K562 (cell line): ENCODE measurements around the gene MSL3. TPM values are rescaled to one million over a fixed set of nuclear protein-coding genes. Genes with fewer than 3 reads are reported as not detected.
A peak's percentile ranks its signal among the peaks of the same experiment; 100 is the strongest.

Experiments
- ATAC-seq: fragments of 200-7000 bp; cut with Tn5 transposase; 3 replicates; pipeline ENCODE4 v1.9.1; 2020; ENCODE audit warnings: moderate library complexity
- BruUV-seq: library from RNA; stranded (reverse); fragments of 400-500 nt; replicated peaks from 2 replicates; lab custom pipeline; 2021; lab: Mats Ljungman, UMichigan
- CTCF ChIA-PET: fragments of 300-600 bp; formaldehyde crosslinking; extraction: SDS; loops from one replicate; lab custom pipeline; 2021; ENCODE audit warnings: low intra/inter-chr PET ratio; lab: Yijun Ruan, JAX
- POLR2A ChIA-PET: fragments of 300-600, 350-650 bp; sonication (Branson Sonifier 250); formaldehyde crosslinking; extraction: SDS; loops from one replicate; lab custom pipeline; 2021; ENCODE audit warnings: antibody characterized with exemption, inconsistent platforms; lab: Yijun Ruan, JAX
- DNase-seq, 4 experiments: peaks; one replicate each; pipeline versions ENCODE4 v3.0.0 to v3.0.0-alpha.2; 2011 to 2018; ENCODE audit warnings: low spot score in 3 of 4, mixed read lengths in 3 of 4; ENCODE audit errors: extremely low read depth in 1 of 4
- FAIRE-seq: peaks from 2 replicates; lab custom pipeline; 2011; peaks lifted over from hg19 to GRCh38; lab: Jason Lieb, UNC
- H2AFZ ChIP-seq: 2 replicates; pipeline ENCODE4 v1.6.0; 2011; ENCODE audit warnings: low read depth, low read length, control low read depth, inconsistent platforms
- H3K27ac ChIP-seq: fragments of 200-600 bp; 3 replicates; pipeline ENCODE4 v1.8.0; 2011; ENCODE audit warnings: low read depth, mild to moderate bottlenecking, control low read depth, inconsistent platforms, low read length, moderate library complexity, mixed read lengths; ENCODE audit errors: extremely low read depth
- H3K27me3 ChIP-seq, 2 experiments: fragments of 300-600 bp in 1 of 2; 2 replicates in 1 of 2; 3 replicates in 1 of 2; pipeline versions ENCODE4 v1.6.0 to v1.8.0; 2011; ENCODE audit warnings: inconsistent platforms in 2 of 2, low read length in 2 of 2, mild to moderate bottlenecking in 1 of 2, mixed read lengths in 1 of 2, moderate library complexity in 1 of 2; ENCODE audit not compliant: control insufficient read depth in 2 of 2, insufficient read depth in 2 of 2
- H3K36me3 ChIP-seq: fragments of 300-600 bp; 3 replicates; pipeline ENCODE4 v1.8.0; 2011; ENCODE audit warnings: mild to moderate bottlenecking, low read length, inconsistent platforms; ENCODE audit not compliant: control insufficient read depth, insufficient read depth
- H3K4me1 ChIP-seq, 2 experiments: fragments of 200-600 bp in 1 of 2; replicated peaks in 1 of 2; 2 replicates in 1 of 2; 3 replicates in 1 of 2; pipeline versions ENCODE4 v1.5.1 to v1.8.0; 2011; ENCODE audit warnings: inconsistent platforms in 2 of 2, low read length in 2 of 2, mild to moderate bottlenecking in 1 of 2, mixed read lengths in 1 of 2, moderate library complexity in 1 of 2; ENCODE audit not compliant: control insufficient read depth in 2 of 2, insufficient read depth in 2 of 2
- H3K4me2 ChIP-seq: 2 replicates; pipeline ENCODE4 v1.6.1; 2011; ENCODE audit warnings: low read length, control low read depth, inconsistent platforms, mixed read lengths; ENCODE audit not compliant: insufficient read depth
- H3K4me3 ChIP-seq: fragments of 200-600 bp; sonication (generic), shearing (Covaris generic); 2 replicates; pipeline ENCODE4 v1.5.1; 2016; ENCODE audit warnings: control low read depth, inconsistent platforms
- H3K79me2 ChIP-seq: fragments of 200-600 bp; 3 replicates; pipeline ENCODE4 v1.8.0; 2011; ENCODE audit warnings: low read length, inconsistent platforms; ENCODE audit not compliant: control insufficient read depth, insufficient read depth
- H3K9ac ChIP-seq, 2 experiments: 2 replicates each; pipeline versions ENCODE4 v1.6.0 to v1.6.1; 2011; ENCODE audit warnings: low read depth in 2 of 2, low read length in 2 of 2, control low read depth in 1 of 2, inconsistent platforms in 1 of 2, mild to moderate bottlenecking in 1 of 2, mixed read lengths in 1 of 2; ENCODE audit not compliant: insufficient read depth in 1 of 2
- H3K9me1 ChIP-seq: one replicate; pipeline ENCODE4 v1.6.0; 2011; ENCODE audit warnings: inconsistent platforms, mild to moderate bottlenecking, low read length, moderate library complexity; ENCODE audit not compliant: control insufficient read depth, insufficient read depth
- H3K9me3 ChIP-seq: replicated peaks from 2 replicates; pipeline ENCODE4 v1.5.1; 2011; ENCODE audit warnings: low read depth, low read length, inconsistent platforms; ENCODE audit not compliant: control insufficient read depth, insufficient read depth
- H4K20me1 ChIP-seq: replicated peaks from 2 replicates; pipeline ENCODE4 v1.6.1; 2011; ENCODE audit warnings: low read length, inconsistent platforms, mixed read lengths; ENCODE audit not compliant: control insufficient read depth, insufficient read depth
- HDAC2 ChIP-seq: fragments of 450-650 bp; IDR thresholded peaks from 2 replicates; pipeline ENCODE4 v1.6.1; 2016; ENCODE audit warnings: mild to moderate bottlenecking
- NONO ChIP-seq, 2 experiments: fragments of 200-400 bp in 1 of 2; fragments of 450-650 bp in 1 of 2; formaldehyde crosslinking in 1 of 2; IDR thresholded peaks; 2 replicates each; pipeline ENCODE4 v1.6.1; 2017; ENCODE audit warnings: low read depth in 2 of 2, mild to moderate bottlenecking in 2 of 2, moderate library complexity in 2 of 2, low read length in 1 of 2
- ZNF431 ChIP-seq: sonication (generic); formaldehyde crosslinking; IDR thresholded peaks from 2 replicates; pipeline ENCODE4 v1.8.0; 2022; ENCODE audit warnings: mild to moderate bottlenecking, missing genetic modification reagents
- ZNF77 ChIP-seq: fragments of 250-450 bp; sonication (Bioruptor Pico); IDR thresholded peaks from 2 replicates; pipeline ENCODE4 v1.5.0; 2020
- WGBS: fragments of 100-300 bp; shearing (Covaris generic); methylation state at CpG from one replicate; pipeline ENCODE4 v1.1.6; 2016; ENCODE audit warnings: low coverage, mixed read lengths; ENCODE audit not compliant: insufficient coverage; ENCODE audit errors: missing lambda C conversion rate; 5-methylcytosine and 5-hydroxymethylcytosine counted together
- in situ Hi-C: fragments of 300-500 bp; cut with MboI; formaldehyde crosslinking; loops from 4 replicates; pipeline ENCODE4 v1.15.0; 2018; ENCODE audit warnings: inconsistent platforms, mixed read lengths
- intact Hi-C: fragments of 100-400 bp; cut with micrococcal nuclease; formaldehyde crosslinking; loops from 2 replicates; pipeline ENCODE4 v1.14.2; 2022
- polyA plus RNA-seq, 8 experiments: library from polyadenylated mRNA; depleted of rRNA in 4 of 8; stranded (reverse) in 5 of 8; unstranded in 3 of 8; fragments of >200 nt; fragmentation: Nextera tagmentation in 2 of 8; fragmentation: Illumina TruSeq in 1 of 8; extraction: Ambion mirVana in 2 of 8; extraction: Trizol in 1 of 8; gene quantifications; 2 replicates each; pipeline versions ENCODE4 v1.2.1 to v1.2.3, GENCODE V29; 2011 to 2014; ENCODE audit warnings: inconsistent platforms in 1 of 8, missing spikeins in 1 of 8
- total RNA-seq, 7 experiments: library from RNA; depleted of rRNA in 6 of 7; stranded (reverse); fragments of >200 nt in 6 of 7; fragmentation: Illumina TruSeq in 2 of 7; extraction: Trizol in 2 of 7; gene quantifications; 2 replicates each; pipeline versions ENCODE4 v1.2.1 to v1.2.3, GENCODE V29; 2011 to 2021; ENCODE audit warnings: low replicate concordance in 1 of 7
- TF ChIP-seq, protein P1 (sequence below): fragments of 250-450 bp; sonication (Bioruptor Pico); IDR thresholded peaks from 2 replicates; pipeline ENCODE4 v1.5.0; 2020; ENCODE audit warnings: mild to moderate bottlenecking
- TF ChIP-seq, protein P2 (sequence below): fragments of 450-650 bp; IDR thresholded peaks from 2 replicates; pipeline ENCODE4 v1.6.1; 2016

Gene MSL3
- total and polyA plus RNA-seq, 9 of the 15 experiments (the other 6 are each of a cell fraction or from before 2014, with no cell fraction given), result 21.3 to 39.9 (median 27.1) TPM

DNA sequence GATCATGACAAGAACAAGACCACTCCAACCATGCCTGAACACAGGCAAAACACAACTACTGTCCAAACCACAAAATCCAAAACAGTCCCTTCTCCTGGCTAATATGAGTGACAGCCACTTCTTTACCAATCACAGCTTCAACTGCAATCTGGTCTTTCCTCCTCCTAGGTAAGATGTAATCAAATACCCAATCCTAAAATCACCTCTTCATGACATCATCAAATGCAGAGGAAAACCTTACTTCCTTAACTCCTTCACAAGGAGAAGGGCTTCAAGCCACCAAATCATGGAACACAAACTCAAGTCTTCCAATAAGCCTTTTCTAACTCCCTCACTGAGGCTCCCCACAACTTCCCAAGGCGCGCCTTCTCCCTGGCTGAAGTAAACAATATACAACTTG lies 4.4 kb upstream of the MSL3 start:
- no peak overlapping the region for H3K4me2 ChIP-seq
- no peak overlapping the region for H3K27ac ChIP-seq
- ChIA-PET POLR2A (no interaction called here), CTCF (no interaction called here)
- ATAC-seq (no peak), DNase-seq (no peak), FAIRE-seq (no peak)
- intact Hi-C loops (no loop called here), in situ Hi-C loops (loop anchor here (25.0 kb wide), 2 partner anchors 366 to 1566 kb away; no protein-coding TSS in a partner anchor)
- TF ChIP-seq ZNF431 (CRISPR knock-in tag) (no peak), ZNF77 (CRISPR knock-in tag) (no peak), NONO (IDR thresholded peaks at IDR 0.05; ENCODE audit: low read depth in 2 of 2, low read length in 1 of 2) (no peak), HDAC2 (no peak)
- TF ChIP-seq, protein P1, sequence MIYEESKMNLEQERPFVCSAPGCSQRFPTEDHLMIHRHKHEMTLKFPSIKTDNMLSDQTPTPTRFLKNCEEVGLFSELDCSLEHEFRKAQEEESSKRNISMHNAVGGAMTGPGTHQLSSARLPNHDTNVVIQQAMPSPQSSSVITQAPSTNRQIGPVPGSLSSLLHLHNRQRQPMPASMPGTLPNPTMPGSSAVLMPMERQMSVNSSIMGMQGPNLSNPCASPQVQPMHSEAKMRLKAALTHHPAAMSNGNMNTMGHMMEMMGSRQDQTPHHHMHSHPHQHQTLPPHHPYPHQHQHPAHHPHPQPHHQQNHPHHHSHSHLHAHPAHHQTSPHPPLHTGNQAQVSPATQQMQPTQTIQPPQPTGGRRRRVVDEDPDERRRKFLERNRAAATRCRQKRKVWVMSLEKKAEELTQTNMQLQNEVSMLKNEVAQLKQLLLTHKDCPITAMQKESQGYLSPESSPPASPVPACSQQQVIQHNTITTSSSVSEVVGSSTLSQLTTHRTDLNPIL, result no peak
- TF ChIP-seq, protein P2, sequence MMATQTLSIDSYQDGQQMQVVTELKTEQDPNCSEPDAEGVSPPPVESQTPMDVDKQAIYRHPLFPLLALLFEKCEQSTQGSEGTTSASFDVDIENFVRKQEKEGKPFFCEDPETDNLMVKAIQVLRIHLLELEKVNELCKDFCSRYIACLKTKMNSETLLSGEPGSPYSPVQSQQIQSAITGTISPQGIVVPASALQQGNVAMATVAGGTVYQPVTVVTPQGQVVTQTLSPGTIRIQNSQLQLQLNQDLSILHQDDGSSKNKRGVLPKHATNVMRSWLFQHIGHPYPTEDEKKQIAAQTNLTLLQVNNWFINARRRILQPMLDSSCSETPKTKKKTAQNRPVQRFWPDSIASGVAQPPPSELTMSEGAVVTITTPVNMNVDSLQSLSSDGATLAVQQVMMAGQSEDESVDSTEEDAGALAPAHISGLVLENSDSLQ, result peak; percentile 22; the same call in 1 of the 2 replicates
- no peak overlapping the region for H3K9ac ChIP-seq
- H4K20me1 ChIP-seq, result no peaks in the 10 kb centered on the region
- no TSS peak for BruUV-seq
- no peak overlapping the region for H2AFZ ChIP-seq
- H3K9me1 ChIP-seq, result no peaks in the 10 kb centered on the region
- no peaks in the 10 kb centered on the region for H3K9me3 ChIP-seq
- WGBS, result 10% methylated on average over 2 of the region's 2 CpGs
- H3K36me3 ChIP-seq, result no peaks in the 10 kb centered on the region
- no peak overlapping the region for H3K4me3 ChIP-seq
- peaks cover 3% of the 10 kb centered on the region for H3K79me2 ChIP-seq
- H3K27me3 ChIP-seq, result no peaks in the 10 kb centered on the region; a peak in 2 of 5 replicates
- peaks cover 2 to 6% of the 10 kb centered on the region in 2 experiments; a peak in 4 of 5 replicates for H3K4me1 ChIP-seq
